GM19452 (cell line): ENCODE measurements around the gene KAT6B.
"Not testable (repeated sequence)": the region's sequence is repeated elsewhere in the genome, so short reads cannot be mapped to it uniquely, and the experiment has no call there.

ENCODE experiments used
- ATAC-seq: cut with Tn5 transposase; IDR thresholded peaks from one replicate; pipeline ENCODE4 v1.9.1; 2021; ENCODE audit not compliant: unreplicated experiment

Gene KAT6B

DNA sequence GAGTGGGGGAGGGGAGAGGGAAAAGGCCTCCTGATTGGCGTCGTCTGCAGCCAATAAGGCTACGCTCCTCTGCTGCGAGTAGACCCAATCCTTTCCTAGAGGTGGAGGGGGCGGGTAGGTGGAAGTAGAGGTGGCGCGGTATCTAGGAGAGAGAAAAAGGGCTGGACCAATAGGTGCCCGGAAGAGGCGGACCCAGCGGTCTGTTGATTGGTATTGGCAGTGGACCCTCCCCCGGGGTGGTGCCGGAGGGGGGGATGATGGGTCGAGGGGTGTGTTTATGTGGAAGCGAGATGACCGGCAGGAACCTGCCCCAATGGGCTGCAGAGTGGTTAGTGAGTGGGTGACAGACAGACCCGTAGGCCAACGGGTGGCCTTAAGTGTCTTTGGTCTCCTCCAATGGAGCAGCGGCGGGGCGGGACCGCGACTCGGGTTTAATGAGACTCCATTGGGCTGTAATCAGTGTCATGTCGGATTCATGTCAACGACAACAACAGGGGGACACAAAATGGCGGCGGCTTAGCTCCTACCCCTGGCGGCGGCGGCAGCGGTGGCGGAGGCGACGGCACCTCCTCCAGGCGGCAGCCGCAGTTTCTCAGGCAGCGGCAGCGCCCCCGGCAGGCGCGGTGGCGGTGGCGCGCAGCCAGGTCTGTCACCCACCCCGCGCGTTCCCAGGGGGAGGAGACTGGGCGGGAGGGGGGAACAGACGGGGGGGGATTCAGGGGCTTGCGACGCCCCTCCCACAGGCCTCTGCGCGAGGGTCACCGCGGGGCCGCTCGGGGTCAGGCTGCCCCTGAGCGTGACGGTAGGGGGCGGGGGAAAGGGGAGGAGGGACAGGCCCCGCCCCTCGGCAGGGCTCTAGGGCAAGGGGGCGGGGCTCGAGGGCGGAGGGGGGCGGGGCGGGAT, at the start of gene KAT6B:
KAT6B (plus strand) TSS at position 459 of the 903 bp plus-strand sequence. CDS start 16,258 bp downstream, outside the sequence.
- ATAC-seq: peak; percentile 87

GRCh38 chr10:74778436-74779094, 47.8 kb upstream of the KAT6B start:
- ATAC-seq: no peak

DNA sequence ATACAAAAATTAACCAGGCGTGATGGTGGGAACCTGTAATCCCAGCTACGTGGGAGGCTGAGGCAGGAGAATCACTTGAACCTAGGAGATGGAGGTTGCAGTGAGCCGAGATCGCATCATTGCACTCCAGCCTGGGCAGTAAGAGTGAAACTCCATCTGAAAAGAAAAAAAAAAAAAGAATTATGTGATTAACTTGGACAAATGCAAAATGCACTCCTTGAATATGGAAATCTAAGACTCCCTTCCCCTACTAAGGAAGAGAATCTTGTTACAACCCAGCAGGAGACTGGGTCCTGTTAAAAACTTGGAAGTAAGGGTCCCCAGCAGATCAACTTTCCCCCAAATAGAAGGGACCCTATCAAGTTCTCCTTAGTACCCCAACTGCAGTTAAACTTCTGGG, 44.5 kb upstream of the KAT6B start:
- not testable (repeated sequence) for ATAC-seq

DNA sequence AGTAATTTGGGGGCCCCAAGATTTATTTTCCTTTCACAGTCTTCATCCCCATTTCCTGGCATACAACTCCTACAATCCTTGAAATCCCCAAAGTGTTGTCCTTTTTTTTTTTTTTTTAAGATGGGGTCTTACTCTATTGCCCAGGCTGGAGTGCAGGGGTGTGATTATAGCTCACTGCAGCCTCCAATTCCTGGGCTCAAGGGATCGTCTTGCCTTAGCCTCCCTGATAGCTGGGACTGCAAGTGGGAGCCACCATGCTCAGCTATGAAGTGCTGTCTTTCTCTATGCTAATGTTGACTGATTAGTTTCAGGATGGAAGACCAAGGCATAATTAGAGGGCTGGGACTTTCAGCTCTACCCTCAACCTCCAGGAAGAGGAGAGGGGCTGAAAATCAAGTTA, 41.9 kb upstream of the KAT6B start:
- ATAC-seq: no peak

DNA sequence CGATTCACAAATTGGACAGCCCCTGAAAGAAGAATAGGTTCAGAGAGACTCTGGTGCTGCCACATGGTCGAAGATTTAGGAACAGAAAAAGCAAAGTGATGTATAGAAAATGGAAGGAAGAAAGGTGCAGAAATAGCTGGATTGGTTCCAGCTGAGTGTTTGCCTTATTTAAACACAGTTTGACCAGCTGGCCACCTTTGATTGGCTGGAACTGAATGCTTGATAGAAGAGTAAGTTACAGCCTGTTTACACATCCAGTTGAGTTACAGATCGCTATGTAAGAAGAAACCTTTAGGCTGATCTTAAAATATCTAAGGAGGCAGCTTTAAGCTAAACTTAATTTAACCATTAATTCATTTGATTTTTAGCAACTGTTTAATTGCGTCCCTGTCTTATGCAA, 40.3 kb upstream of the KAT6B start:
- ATAC-seq: no peak

DNA sequence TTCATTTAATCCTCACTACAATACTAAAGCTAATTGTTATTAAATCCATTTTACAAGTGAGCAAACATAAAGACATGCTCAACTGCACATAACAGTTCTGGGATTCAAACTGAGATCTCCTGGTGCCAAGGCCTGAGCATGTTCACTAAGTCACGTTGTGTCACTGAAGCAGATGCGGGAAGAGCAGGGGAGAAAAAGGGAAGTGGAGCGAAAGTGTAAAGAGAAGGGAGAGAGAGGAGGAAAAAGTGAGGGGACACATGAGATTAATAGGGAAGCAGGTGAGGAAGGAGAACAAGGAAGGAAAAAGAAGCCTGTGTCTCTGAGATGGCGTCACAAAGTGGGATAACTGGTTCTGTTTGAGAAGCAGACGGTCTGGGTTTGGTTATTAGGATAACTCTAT, 38.9 kb upstream of the KAT6B start:
- no peak for ATAC-seq

DNA sequence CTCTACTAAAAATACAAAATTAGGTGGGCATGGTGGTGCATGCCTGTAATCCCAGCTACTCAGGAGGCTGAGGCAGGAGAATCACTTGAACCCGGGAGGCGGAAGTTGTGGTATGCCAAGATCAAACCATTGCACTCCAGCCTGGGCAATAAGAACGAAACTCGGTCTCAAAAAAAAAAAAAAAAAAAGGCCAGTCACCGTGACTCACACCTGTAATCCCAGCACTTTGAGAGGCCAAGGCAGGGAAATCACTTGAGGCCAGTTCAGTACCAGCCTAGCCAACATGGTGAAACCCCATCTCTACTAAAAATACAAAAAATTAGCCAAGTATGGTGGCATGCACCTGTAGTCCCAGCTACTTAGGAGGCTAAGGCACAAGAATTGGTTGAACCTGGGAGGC, 34.4 kb upstream of the KAT6B start:
- not testable (repeated sequence) for ATAC-seq

- no peak for ATAC-seq
Measured at GRCh38 chr10:74792726-74793125, 33.7 kb upstream of the KAT6B start.

GRCh38 chr10:74793240-74793639, 33.2 kb upstream of the KAT6B start:
- ATAC-seq: not testable (repeated sequence)

GRCh38 chr10:74794531-74794930, 31.9 kb upstream of the KAT6B start:
- no peak for ATAC-seq

- no peak for ATAC-seq
Measured at GRCh38 chr10:74797550-74797949, 28.9 kb upstream of the KAT6B start.

GRCh38 chr10:74799721-74800221, 26.6 kb upstream of the KAT6B start:
- ATAC-seq: no peak

DNA sequence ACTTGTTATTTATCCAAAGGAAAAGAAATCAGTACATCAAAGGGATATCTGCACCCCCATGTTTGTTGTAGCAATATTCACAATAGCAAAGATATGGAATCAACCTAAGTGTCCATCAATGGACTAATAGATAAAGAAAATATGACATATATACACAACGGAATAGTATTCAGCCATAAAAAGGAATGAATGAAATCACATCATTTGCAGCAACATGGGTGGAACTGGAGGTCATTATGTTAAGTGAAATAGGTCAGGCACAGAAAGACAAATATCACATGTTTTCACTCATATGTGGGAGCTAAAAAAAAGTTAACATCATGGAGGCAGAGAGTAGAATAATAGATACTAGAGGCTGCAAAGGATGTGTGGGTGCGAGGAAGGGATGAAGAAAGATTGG, 25.0 kb upstream of the KAT6B start:
- ATAC-seq: no peak

- no peak for ATAC-seq
Measured at GRCh38 chr10:74808501-74808900, 17.9 kb upstream of the KAT6B start.

DNA sequence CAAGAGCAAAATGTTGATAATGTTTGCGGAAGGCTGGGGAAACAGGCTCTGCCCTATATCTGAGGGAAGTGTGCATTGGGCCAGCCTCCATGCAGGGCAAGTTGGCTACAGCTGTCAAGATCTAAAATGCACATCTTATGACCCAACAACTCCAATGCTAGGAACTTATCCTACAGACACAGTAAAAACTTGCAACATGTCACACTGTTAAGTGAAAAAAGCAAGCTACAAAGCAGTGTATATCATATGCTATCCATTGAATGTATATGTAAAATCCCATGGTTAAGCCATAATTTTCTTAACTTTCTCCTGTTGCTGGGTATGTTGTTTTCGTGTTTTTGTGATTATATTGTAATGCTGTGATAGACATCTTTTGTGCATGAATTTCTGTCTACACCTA, 16.3 kb upstream of the KAT6B start:
- ATAC-seq: no peak

- no peak for ATAC-seq
Measured at GRCh38 chr10:74813381-74814259, 12.8 kb upstream of the KAT6B start.

- ATAC-seq: no peak
Measured at GRCh38 chr10:74814797-74815196, 11.6 kb upstream of the KAT6B start.

DNA sequence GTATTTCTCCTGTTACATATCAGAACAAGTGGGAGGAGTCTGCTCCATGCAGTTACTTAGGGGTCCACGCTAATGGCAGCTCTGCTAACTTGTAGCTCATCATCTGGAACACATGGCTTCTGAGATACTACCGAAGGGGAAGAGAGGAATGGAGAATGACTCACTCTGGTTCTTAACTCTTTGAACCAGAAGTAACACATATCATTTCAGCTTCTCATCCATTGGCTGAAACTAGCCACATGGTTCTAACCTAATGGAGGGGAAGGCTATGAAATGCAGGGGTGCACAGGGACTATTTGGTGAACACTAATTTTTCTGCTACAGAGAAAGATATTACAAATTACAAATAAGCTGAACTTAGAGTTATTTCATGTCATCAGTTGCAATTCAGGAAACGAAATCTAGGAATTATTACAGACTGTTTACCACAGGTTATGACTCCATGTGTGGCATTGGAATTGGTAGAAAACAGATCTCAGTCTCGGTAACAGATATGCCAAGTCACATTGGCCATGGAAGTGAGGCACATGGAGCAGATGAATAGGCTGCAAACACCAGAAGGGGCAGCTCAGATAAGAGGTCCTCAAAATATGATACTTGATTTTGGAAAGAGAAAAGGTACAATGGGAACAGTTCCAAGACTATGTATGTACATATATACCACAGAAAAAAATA, 9.4 kb upstream of the KAT6B start:
- no peak for ATAC-seq

DNA sequence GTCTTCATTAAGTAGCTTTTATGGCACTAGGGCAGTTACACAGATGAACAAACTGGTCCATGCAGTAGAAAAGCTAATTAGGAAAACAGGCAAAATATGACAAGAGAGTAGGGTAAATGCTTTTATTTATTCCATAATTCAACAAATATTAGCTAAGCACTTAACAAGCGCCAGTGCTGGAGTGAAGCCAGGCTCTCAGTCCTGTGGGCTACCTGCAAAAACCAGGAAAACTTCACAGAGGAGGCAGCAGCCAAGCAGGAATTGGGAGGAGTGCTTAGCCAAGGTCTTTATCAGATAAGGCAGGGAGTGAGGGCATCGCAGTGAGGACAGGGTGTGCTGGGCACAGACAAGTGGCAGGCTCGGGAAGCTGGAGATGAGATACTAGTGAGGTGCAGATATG, 4.9 kb upstream of the KAT6B start:
- no peak for ATAC-seq

DNA sequence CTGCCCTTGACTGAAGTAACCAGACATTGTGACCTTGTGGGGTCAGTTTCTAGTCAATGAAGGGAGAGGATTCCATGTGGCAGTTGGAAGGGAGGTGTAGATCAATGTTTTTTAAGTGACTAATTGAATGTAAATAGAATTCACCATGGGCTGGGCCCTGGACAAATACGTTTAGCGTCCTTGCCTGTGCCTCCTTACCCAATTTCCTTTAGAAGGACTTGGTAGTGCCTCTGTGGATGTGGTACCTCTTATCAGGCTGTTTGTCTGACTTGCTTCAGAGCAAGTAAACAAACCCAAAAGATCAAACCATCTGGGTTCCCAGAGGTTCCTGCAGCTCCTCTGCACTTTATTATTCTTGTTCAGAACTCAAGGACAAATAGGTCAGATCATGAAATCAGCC, 4.3 kb upstream of the KAT6B start:
- no peak for ATAC-seq
